Articular chondrocyte of knee joint (primary cell): Measurements from ENCODE around the gene TOM1L1. TPM values are rescaled to one million over a fixed set of nuclear protein-coding genes. Genes with fewer than 3 reads are reported as not detected.

Experiments used
- small RNA-seq: library from RNA; depleted of rRNA; stranded (forward); fragments of <200 nt; gene quantifications from one replicate; pipeline ENCODE3, GENCODE V24; 2012
- total RNA-seq: library from RNA; depleted of rRNA; stranded (reverse); fragments of >200 nt; gene quantifications from 2 replicates; pipeline ENCODE4 v1.2.3, GENCODE V29; 2012

The TOM1L1 gene
- 22.7 and 24.6 TPM in 2 replicates for total RNA-seq

DNA sequence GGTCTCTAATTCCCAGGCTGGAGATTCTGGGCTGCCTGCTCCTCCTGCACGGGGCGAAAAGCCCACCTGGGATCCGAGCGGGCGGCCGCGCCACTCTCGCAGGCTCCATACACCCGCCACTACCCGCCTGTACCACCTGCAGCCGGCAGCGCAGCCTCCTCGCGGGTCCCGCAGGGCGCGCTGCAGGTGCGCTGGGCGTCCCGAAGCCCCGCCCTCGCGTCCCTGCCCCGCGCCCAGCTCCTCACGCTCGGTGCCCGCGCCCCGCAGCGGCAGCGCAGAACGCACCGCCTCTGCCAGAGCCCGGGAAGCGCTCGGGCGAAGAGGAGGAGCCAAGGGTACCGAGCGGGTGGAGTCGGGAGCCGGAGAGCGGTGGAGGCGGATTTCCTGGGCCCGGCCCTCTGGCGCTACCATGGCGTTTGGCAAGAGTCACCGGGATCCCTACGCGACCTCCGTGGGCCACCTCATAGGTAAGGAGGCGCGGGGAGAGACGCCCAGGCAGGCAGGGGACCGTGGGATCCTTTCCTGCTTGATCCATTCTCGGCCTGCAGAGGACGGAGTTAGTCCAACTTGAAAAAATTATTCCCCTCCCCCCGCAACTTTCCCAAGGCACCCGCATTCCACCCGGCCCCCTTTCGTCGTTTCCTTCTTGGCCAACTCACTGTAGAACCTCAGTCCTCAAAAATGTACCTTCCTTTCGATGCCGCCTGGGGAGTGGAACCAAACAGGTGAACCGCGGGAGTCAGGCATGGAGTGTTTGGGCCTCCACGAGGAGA, at the start of gene TOM1L1:
TSS of gene TOM1L1 (plus strand) at position 396 of the 773 bp plus-strand sequence. CDS start at position 410, 14 bp downstream.

GRCh38 chr17:54968262-54968987, 67.8 kb downstream of the TOM1L1 start, which contains the start of the genes COX11 and STXBP4:
Gene COX11 (minus strand): TSS chr17:54968654. CDS start chr17:54968646, 8 bp downstream.
Gene STXBP4 (plus strand): TSS chr17:54968765. CDS start chr17:54986220, 17,455 bp downstream.

Small RNAs within 50 kb of the gene (small RNA-seq; reads per million reads assigned to genes)
- gene AC007485.1, result not detected

Other genes with a start within 250 kb of the TOM1L1 start
- gene COX11, start 67.8 kb downstream of the TOM1L1 start, total RNA-seq, result 30.7 and 48.2 TPM in 2 replicates
- gene STXBP4, start 67.9 kb downstream of the TOM1L1 start, total RNA-seq, result 20.3 and 38.3 TPM in 2 replicates